HG02981 (cell line): ENCODE data around the gene DDX47.
"Not testable (repeated sequence)": the region's sequence is repeated elsewhere in the genome, so short reads cannot be mapped to it uniquely, and the experiment has no call there.

Experiments
- ATAC-seq: cut with Tn5 transposase; IDR thresholded peaks from one replicate; pipeline ENCODE4 v1.9.1; 2021; ENCODE audit warnings: mild to moderate bottlenecking, moderate library complexity; ENCODE audit not compliant: unreplicated experiment

The DDX47 gene

GRCh38 chr12:12871587-12872138 lies 58.5 kb downstream of the DDX47 start:
- ATAC-seq, result no peak

- no peak for ATAC-seq
Observed at GRCh38 chr12:12872139-12872933, 59.2 kb downstream of the DDX47 start.

GRCh38 chr12:12872934-12873275 lies 59.8 kb downstream of the DDX47 start:
- ATAC-seq, result no peak

GRCh38 chr12:12874029-12874428 lies 60.9 kb downstream of the DDX47 start:
- ATAC-seq, result no peak

GRCh38 chr12:12875301-12875700 lies 62.2 kb downstream of the DDX47 start:
- ATAC-seq, result not testable (repeated sequence)

- ATAC-seq, result no peak
Observed at GRCh38 chr12:12877153-12877768, 64.1 kb downstream of the DDX47 start.

- no peak for ATAC-seq
Observed at GRCh38 chr12:12877781-12878455, 64.8 kb downstream of the DDX47 start.
